Measurements from ENCODE around the gene DDOST. TPM values are rescaled to one million over a fixed set of nuclear protein-coding genes. Genes with fewer than 3 reads are reported as not detected.

Gene DDOST
- total and polyA plus RNA-seq, 10 of the 15 experiments (the other 5 are each of a cell fraction or from before 2014, with no cell fraction given) = 100 to 274 (median 201) TPM

GRCh38 chr1:20657024-20657423, 4.1 kb downstream of the DDOST start:
- POLR2A ChIA-PET = no interaction called here
- intact Hi-C loops (cut with micrococcal nuclease; ENCODE audit: unreplicated experiment) = no loop called here
- SMC1A ChIA-PET (ENCODE audit: uncharacterized antibody, unreplicated experiment) = no interaction called here
- no peak overlapping the region for H3K27ac ChIP-seq (ENCODE audit: control insufficient read depth, insufficient read depth)
- no peak overlapping the region for H3K4me2 ChIP-seq (ENCODE audit: control insufficient read depth, insufficient read depth)
- BruUV-seq (replicated peaks) = no TSS peak
- H3K79me2 ChIP-seq (ENCODE audit: control insufficient read depth, insufficient read depth, low read length) = peaks cover 35% of the 10 kb centered on the region
- peaks cover 5% of the 10 kb centered on the region; the same call in 1 of the 2 replicates for H4K20me1 ChIP-seq (ENCODE audit: control insufficient read depth, insufficient read depth)
- CTCF ChIA-PET = no interaction called here
- H3K4me1 ChIP-seq (ENCODE audit: control insufficient read depth, insufficient read depth, low read length) = 0 out of 2 replicates have a peak, but pooled peaks cover 10% of the 10 kb centered on the region
- RAD21 ChIA-PET (ENCODE audit: unreplicated experiment) = no interaction called here
- FAIRE-seq (no peak), ATAC-seq (no peak), DNase-seq (ENCODE audit: low read depth, low spot score) (no peak)
- no peak overlapping the region for H3K4me3 ChIP-seq
- no peaks in the 10 kb centered on the region for H3K9me3 ChIP-seq (replicated peaks; ENCODE audit: control insufficient read depth, insufficient read depth, low read length)
- 88% methylated on average over 12 of the region's 12 CpGs for WGBS (ENCODE audit: insufficient coverage, insufficient replicate concordance, low lambda C conversion rate, missing lambda C conversion rate)
- in situ Hi-C loops (cut with MboI) = no loop called here
- H3K36me3 ChIP-seq (ENCODE audit: control insufficient read depth in 2 of 2, insufficient read depth in 2 of 2, low read length in 1 of 2) = peaks cover 27 to 36% of the 10 kb centered on the region in 2 experiments
- H3K9ac ChIP-seq (ENCODE audit: control insufficient read depth, insufficient read depth, low read length) = no peak overlapping the region
- no peak overlapping the region for H2AFZ ChIP-seq (ENCODE audit: control insufficient read depth, low read depth, low read length)
- H3K27me3 ChIP-seq (replicated peaks in 1 of 2; ENCODE audit: control insufficient read depth in 2 of 2, insufficient read depth in 2 of 2, low read length in 1 of 2) = no peaks in the 10 kb centered on the region
- no peak for TF ChIP-seq POU2F2 (IDR thresholded peaks at IDR 0.05; ENCODE audit: borderline replicate concordance, low read depth, low read length)
- no peak for TF ChIP-seq SREBF1 (IDR thresholded peaks at IDR 0.05; ENCODE audit: low read length)
- no peak for TF ChIP-seq CUX1 (IDR thresholded peaks at IDR 0.05; ENCODE audit: insufficient replicate concordance, low read depth, low read length)
- TF ChIP-seq, protein P1, sequence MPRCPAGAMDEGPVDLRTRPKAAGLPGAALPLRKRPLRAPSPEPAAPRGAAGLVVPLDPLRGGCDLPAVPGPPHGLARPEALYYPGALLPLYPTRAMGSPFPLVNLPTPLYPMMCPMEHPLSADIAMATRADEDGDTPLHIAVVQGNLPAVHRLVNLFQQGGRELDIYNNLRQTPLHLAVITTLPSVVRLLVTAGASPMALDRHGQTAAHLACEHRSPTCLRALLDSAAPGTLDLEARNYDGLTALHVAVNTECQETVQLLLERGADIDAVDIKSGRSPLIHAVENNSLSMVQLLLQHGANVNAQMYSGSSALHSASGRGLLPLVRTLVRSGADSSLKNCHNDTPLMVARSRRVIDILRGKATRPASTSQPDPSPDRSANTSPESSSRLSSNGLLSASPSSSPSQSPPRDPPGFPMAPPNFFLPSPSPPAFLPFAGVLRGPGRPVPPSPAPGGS (IDR thresholded peaks at IDR 0.05; ENCODE audit: borderline replicate concordance, insufficient read depth, low read depth, low read length, poor library complexity, severe bottlenecking) = no peak
- no peak for TF ChIP-seq KLF5 (IDR thresholded peaks at IDR 0.05; ENCODE audit: partially characterized antibody)
- TF ChIP-seq MLLT1 (IDR thresholded peaks at IDR 0.05) = no peak
- no peak for TF ChIP-seq CTCF (IDR thresholded peaks at IDR 0.05 in 2 of 3, conservative IDR thresholded peaks at IDR 0.05 in 1 of 3; ENCODE audit: control insufficient read depth in 2 of 3, extremely low read depth in 1 of 3, insufficient read depth in 1 of 3, low read depth in 3 of 3, low read length in 3 of 3)
- no peak for TF ChIP-seq IKZF1 (conservative IDR thresholded peaks at IDR 0.05)
- TF ChIP-seq SREBF2 (IDR thresholded peaks at IDR 0.05; ENCODE audit: low read length) = no peak
- TF ChIP-seq E2F8 (IDR thresholded peaks at IDR 0.05; ENCODE audit: low read depth, partially characterized antibody) = no peak
- no peak for TF ChIP-seq IRF4 (IDR thresholded peaks at IDR 0.05; ENCODE audit: low read depth, low read length)
